ENCODE results near the gene CD248. TPM values are rescaled to one million over a fixed set of nuclear protein-coding genes. Genes with fewer than 3 reads are reported as not detected.

The CD248 gene
- total RNA-seq, 2 experiments from 2014 or later, result 80.3 to 85.5 TPM

DNA sequence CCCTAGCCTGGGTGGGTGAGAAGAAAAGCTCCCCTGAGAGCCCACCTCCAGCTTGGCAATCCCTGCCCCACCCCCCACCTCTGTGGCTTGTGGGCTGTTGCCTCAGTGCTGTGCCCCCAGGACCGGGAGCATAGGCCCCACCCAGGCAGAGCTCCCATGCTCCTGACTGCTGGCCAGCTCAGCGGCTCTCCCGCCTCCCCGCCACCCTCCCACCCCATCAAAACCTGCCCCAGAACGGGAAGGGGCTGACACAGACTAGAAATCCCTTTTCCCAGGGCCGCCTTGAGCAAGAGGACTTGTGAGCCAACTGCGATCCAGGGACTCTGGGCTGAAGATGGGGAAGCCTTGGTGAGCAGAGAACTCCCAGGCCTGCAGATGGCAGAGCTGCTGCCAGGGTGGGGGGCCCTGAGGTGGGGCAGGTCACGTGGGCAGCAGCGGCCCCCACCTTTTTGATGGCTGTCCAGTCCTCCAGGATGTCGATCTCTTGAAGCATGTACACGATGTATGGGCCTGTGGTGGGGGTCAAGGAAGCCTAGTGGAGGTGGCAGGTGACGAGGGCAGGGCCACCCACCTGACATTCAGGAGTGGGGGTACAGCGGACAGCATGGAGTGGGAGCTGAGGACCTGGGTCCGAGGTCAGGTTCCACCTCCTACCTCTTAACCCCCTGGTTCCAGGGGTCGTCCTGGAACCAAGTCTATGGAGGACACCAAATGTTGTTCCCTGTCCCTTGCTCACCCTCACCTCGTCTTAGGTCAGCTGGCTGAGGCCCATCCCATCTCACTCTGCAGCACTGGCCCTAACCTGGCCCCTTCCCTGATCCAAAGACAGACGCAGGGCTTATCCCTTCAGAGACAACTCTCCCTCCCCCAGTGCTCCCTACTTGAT, 21.7 kb upstream of the CD248 start:
- POLR2A ChIA-PET, result interaction anchor here (1.1 to 1.7 kb wide), 4 partner anchors 9 to 56 kb away, joined by 3 to 9 read pairs (median 5); partner anchors contain the start of genes B4GAT1 and YIF1A
- H3K4me3 Mint-ChIP-seq, result no peak overlapping the region
- peaks cover 31% of the 10 kb centered on the region for H3K4me1 Mint-ChIP-seq
- no peaks in the 10 kb centered on the region for H3K27me3 Mint-ChIP-seq
- H3K27ac Mint-ChIP-seq, result no peak overlapping the region
- ATAC-seq (ENCODE audit: low read depth) (no peak), DNase-seq (peak; percentile 24)
- H3K9me3 Mint-ChIP-seq, result no peaks in the 10 kb centered on the region
- peaks cover 11% of the 10 kb centered on the region for H3K36me3 Mint-ChIP-seq

DNA sequence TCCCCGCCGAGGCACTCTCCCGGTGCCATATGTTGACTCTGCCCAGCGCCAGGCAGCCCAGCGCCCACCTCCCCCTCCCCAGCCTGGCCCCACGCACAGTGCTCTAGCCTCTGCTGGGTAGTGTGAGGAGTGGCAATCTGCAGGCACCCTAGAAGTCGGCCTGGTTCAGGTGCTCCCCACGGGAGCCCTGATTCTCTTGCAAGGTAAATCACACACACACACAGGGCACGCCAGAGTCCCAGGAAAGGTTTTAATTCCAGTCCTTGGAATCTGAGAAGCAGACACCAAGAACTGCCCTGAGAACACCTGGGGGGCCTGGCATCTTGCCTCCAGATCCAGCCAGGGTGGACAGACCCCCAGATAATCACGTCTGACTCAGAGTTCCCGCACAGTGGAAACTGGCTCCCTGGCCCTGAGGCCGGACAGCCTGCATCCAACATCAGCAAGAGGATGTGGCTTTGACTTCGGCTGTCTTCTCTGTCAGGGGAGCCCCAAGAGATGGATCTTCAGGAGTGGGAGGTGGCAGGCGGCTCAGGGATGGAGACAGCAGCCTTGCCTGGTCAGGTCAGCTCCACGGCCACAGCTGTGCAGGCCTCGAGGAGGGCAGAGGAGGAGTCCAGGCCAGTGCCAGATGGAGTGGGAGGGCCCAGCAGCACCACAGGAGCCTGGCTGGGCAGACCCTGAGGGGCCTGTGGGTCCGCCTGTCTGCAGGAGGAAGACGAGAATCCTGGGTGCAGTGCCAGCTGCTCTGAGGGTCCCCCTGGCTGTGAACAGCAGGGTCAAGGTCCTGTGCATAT, 20.5 kb upstream of the CD248 start:
- POLR2A ChIA-PET, result interaction anchor here (0.5 to 8.7 kb wide), 9 partner anchors 7 to 320 kb away, joined by 3 to 94 read pairs (median 8); partner anchors contain the start of genes B4GAT1, BRMS1, CD248 and YIF1A
- H3K27me3 Mint-ChIP-seq, result no peaks in the 10 kb centered on the region
- ATAC-seq (ENCODE audit: low read depth) (no peak), DNase-seq (peak; percentile 28)
- H3K4me3 Mint-ChIP-seq, result peak overlapping the region; percentile 18
- H3K27ac Mint-ChIP-seq, result peak overlapping the region; percentile 79
- peaks cover 11% of the 10 kb centered on the region for H3K36me3 Mint-ChIP-seq
- no peaks in the 10 kb centered on the region for H3K9me3 Mint-ChIP-seq
- peaks cover 26% of the 10 kb centered on the region for H3K4me1 Mint-ChIP-seq

DNA sequence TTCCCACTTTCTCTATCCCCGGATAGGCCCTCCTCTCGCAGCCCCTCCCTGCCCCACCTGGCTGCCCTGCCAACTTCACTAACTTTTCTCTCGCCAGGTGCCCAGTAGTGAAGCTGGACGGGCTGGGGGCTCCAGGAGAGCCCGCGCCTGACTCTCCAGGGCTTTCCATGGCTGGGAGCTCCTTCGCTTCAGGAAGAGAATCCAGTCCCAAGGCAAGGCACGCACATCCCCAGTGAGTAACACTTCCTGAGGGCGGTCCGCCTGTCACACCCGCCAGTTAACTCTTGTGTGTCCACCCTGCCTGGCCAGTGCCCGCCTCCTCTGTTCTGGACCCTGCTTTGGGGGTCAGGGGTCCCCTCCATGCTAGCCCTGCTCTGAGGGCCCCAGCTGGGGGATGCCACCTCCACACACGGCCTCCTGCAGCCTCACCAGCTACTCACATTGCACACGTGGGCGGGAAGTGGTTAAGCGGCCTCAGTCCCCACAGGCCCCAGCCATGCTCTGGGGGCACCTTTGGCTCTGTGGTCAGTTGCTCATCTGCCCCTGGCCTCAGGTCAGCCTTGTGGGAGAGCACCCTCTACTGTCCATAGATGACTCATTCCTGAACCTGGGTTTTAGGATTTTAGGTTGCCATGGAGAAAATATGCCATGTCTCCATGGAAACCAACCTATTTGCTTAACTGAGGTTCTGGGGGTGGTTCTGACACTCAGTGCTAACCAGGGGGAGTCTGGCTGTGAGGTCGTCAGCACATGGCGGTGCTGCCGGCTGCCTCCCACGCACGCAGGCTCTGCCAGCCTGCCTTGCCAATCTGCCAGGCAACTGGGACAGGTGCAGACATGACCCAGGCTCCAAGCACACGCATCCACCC, 19.6 kb upstream of the CD248 start, which contains the start of gene RIN1:
Gene RIN1, minus strand, starts transcription at position 201 of the 869 bp plus-strand sequence. Its CDS starts 32 bp downstream, at position 169.
- H3K9me3 Mint-ChIP-seq, result no peaks in the 10 kb centered on the region
- H3K4me1 Mint-ChIP-seq, result peaks cover 26% of the 10 kb centered on the region
- peak within 1 kb of the TSS; percentile 79 for H3K27ac Mint-ChIP-seq
- no peaks in the 10 kb centered on the region for H3K27me3 Mint-ChIP-seq
- peaks cover 7% of the 10 kb centered on the region for H3K36me3 Mint-ChIP-seq
- DNase-seq (peak; percentile 77), ATAC-seq (ENCODE audit: low read depth) (peak; percentile 76)
- H3K4me3 Mint-ChIP-seq, result peak within 1 kb of the TSS; percentile 70
- POLR2A ChIA-PET, result interaction anchor here (0.8 to 8.7 kb wide), 8 partner anchors 8 to 48 kb away, joined by 3 to 94 read pairs (median 9); partner anchors contain the start of genes BRMS1, CD248, SLC29A2 and YIF1A

DNA sequence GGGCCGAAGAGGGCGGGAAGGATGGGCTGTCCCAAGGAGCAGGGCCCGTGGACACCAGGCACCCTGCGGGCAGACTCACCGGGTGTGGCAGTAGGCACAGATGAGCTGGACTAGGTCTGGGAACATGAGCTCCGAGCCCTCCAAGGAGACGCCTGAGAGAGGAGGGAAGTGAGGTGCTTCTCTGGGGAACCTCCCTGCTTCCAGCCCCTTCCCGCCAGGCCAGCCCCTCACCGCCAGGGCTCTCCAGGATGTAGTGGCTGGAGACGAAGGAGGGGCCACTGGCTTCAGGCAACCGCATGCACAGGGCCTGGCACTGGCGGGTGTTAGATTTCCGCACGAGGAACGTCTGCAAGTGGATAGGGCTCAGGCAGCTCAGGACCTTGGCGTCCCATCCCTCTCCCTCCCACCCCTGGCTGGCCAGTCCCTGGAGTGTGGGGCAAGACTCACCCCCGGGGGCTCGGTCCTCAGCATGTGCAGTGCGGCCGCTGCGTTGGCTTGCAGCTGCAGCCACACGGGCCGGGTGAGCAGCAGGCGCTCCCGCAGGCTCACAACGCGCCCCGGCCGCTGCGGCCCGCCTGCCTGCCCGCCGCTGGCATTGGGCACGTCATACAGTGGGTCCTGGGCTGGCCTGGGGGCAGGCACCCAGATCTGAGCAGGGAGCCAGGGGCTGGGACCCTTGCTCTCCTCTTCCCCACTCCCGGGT, 18.8 kb upstream of the CD248 start:
- DNase-seq, result no peak
- H3K27ac Mint-ChIP-seq, result peak overlapping the region; percentile 79
- peak; percentile 7 for ATAC-seq (ENCODE audit: low read depth)
- H3K9me3 Mint-ChIP-seq, result no peaks in the 10 kb centered on the region
- H3K27me3 Mint-ChIP-seq, result no peaks in the 10 kb centered on the region
- peaks cover 5% of the 10 kb centered on the region for H3K36me3 Mint-ChIP-seq
- peak overlapping the region; percentile 70 for H3K4me3 Mint-ChIP-seq
- POLR2A ChIA-PET, result interaction anchor here (0.8 to 8.7 kb wide), 8 partner anchors 9 to 47 kb away, joined by 3 to 94 read pairs (median 9); partner anchors contain the start of genes BRMS1, CD248, SLC29A2 and YIF1A
- peaks cover 26% of the 10 kb centered on the region for H3K4me1 Mint-ChIP-seq

DNA sequence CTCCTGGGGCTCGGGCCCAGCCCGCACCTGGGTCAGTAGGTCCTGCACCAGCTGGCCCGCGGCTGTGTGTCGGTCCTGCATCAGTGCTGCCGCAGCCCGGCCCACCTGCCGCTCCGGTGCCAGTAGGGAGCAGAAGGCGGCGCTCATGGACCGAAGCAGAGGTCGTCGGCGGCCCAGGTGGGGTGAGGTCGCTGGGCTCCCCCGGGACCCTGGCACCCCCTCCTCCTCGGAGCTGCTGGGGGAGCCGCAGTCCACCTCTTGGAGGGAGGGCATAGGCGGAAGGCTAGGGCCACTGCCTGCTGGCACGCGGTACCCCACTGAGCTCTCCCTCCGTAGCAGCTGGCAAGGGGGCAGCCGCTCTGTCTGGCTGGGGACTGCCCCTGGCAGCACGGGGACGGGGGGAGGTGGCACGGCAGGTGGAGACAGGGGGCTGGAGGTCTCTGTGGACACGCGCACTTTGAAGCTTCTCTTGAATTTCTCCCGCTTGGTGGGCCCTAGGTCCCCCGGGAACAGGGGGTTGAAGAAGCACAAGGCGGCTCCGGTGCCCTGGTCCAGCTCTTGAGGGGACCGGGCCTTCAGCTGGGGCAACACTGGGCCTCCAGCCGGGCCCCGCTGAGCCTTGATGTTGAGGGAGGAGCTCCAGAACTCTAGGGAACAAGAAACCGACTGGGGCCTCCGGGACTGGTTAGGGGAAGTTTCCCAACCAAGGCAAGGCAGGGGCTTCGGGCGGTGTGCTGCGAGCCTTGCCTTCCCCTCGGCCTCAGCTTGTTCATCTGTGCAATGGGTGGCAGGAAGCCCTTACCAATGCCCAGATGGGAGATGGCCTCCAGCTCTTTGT, 18.0 kb upstream of the CD248 start:
- POLR2A ChIA-PET, result interaction anchor here (0.7 to 8.7 kb wide), 8 partner anchors 8 to 46 kb away, joined by 3 to 94 read pairs (median 9); partner anchors contain the start of genes BRMS1, CD248, SLC29A2 and YIF1A
- Mint-ChIP-seq H3K36me3 (peaks cover 5% of the 10 kb centered on the region), H3K27ac (no peak overlapping the region), H3K4me3 (no peak overlapping the region), H3K4me1 (peaks cover 26% of the 10 kb centered on the region), H3K9me3 (no peaks in the 10 kb centered on the region), H3K27me3 (no peaks in the 10 kb centered on the region)
- DNase-seq (peak; percentile 45), ATAC-seq (ENCODE audit: low read depth) (no peak)

DNA sequence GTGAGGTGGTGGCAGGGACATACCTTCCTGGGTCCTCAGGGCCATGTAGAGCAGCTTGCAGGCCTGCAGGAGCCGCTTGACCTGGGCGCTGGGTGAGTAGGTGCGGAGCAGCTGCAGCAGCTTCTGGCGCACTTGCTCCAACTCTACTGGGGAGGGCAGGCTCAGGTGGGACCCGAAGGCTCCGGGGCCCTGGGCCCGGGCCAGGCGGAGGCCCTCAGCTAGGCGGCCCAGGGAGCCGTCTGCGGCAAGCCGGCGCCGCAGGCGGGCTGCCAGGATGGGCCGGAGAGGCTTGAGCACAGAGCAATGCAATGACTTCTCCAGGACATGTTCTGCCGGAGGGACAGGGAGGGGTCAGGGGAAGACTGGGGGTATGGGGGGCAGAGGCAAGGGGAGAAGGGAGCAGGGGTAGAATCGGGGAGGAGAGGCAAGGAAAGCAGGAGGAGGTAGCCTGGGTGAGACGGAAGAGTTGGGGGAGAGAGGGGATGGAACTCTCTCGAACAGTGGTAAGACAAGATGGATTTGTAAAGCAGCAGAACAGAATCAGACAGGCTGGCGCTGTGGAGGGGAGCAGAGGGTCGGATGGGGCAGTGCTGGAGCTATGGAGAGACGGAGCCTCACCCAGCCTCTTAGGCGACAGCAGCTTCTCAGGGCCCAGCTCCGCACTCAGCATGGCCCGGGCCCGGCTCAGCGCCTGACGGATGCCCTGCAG, 17.2 kb upstream of the CD248 start:
- POLR2A ChIA-PET, result interaction anchor here (0.7 to 8.7 kb wide), 5 partner anchors 10 to 45 kb away, joined by 3 to 94 read pairs (median 10); partner anchors contain the start of genes CD248, SLC29A2 and YIF1A
- Mint-ChIP-seq H3K9me3 (no peaks in the 10 kb centered on the region), H3K36me3 (peaks cover 2% of the 10 kb centered on the region), H3K4me3 (no peak overlapping the region), H3K27me3 (no peaks in the 10 kb centered on the region), H3K27ac (peak overlapping the region; percentile 33), H3K4me1 (peaks cover 26% of the 10 kb centered on the region)
- no peak for ATAC-seq (ENCODE audit: low read depth)
- no peak for DNase-seq

DNA sequence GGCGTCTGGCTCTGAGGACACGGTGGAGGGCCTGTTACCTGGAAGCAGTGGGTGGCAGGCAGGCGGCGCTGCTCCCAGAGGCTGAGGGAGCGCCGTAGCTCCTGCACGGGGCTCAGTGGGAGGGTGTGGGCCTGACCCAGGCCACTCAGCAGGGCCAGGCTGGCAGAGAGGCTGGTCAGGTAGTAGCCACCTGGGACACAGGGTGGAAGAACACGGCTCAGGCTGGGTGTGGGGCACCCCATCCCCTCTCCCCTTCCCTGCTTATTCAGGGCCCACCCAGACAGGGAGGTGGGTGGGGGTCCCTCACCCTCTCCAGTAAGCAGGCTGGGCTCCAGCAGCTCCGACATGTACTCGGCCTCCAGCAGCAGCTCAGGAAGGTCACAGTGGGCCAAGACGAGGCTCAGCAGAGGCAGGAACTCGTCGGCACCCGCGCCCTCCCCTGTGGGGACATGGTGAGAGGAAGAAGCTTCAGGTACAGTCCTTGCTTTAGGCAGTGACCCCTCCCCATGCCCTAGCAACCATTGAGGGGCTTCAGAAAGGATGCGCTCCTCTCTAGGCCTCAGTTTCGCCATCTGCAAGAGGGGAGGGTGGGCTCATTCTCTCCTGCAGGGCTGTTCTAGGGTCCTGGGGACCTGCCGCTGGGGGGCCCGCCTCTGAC, 16.5 kb upstream of the CD248 start:
- POLR2A ChIA-PET, result interaction anchor here (2.3 to 8.7 kb wide), 3 partner anchors 16 to 21 kb away, joined by 10 to 94 read pairs (median 32); partner anchors contain the start of gene CD248
- peaks cover 25% of the 10 kb centered on the region for H3K4me1 Mint-ChIP-seq
- no peaks in the 10 kb centered on the region for H3K36me3 Mint-ChIP-seq
- peak; percentile 30 for DNase-seq
- H3K9me3 Mint-ChIP-seq, result no peaks in the 10 kb centered on the region
- ATAC-seq (ENCODE audit: low read depth), result no peak
- no peaks in the 10 kb centered on the region for H3K27me3 Mint-ChIP-seq
- no peak overlapping the region for H3K4me3 Mint-ChIP-seq
- no peak overlapping the region for H3K27ac Mint-ChIP-seq

DNA sequence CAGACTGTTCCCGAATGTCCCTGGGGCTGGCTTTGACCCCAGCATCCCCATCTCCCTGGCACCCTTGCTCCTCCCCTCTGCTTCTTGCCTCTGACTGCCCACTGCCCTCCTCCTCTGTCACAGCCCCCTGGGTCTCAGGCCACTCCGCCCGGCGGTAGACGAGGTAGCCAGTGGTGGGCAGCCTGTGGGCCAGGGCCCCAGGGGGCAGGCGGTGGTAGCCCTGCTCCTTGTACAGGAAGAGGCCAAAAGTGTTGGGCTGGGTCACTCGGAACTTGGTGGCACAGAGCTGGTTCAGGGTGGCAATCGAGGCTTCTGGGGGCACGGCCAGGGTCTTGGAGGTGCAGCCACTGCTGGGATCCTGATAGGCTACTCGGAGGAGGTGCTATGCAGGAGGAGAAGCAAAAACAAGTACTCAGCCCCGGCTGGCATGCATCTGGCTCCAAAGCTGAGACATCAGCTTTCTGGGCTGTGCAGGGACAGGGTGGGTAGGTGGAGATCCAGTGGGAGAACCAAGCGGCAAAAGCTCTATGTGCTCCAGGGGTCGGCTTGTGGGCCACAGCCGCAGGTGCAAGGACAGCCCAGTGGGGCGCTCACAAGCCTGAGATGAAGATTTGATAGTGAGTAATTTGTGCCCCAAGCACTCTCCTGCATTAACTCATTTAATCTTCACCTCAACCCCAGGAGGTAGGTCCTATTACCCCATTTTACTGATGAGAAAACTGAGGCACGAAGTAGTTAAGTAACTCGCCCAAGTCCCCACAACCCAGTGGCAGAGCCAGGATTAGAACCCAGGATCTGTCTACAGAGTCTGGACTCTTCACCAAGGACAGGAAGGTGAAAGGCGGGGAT, 15.8 kb upstream of the CD248 start:
- Mint-ChIP-seq H3K4me1 (peaks cover 30% of the 10 kb centered on the region), H3K27me3 (no peaks in the 10 kb centered on the region), H3K36me3 (no peaks in the 10 kb centered on the region), H3K27ac (no peak overlapping the region), H3K4me3 (no peak overlapping the region), H3K9me3 (no peaks in the 10 kb centered on the region)
- POLR2A ChIA-PET, result interaction anchor here (2.3 to 8.7 kb wide), 2 partner anchors 15 to 20 kb away, joined by 10 to 94 read pairs; partner anchors contain the start of gene CD248
- ATAC-seq (ENCODE audit: low read depth) (no peak), DNase-seq (peak; percentile 28)

DNA sequence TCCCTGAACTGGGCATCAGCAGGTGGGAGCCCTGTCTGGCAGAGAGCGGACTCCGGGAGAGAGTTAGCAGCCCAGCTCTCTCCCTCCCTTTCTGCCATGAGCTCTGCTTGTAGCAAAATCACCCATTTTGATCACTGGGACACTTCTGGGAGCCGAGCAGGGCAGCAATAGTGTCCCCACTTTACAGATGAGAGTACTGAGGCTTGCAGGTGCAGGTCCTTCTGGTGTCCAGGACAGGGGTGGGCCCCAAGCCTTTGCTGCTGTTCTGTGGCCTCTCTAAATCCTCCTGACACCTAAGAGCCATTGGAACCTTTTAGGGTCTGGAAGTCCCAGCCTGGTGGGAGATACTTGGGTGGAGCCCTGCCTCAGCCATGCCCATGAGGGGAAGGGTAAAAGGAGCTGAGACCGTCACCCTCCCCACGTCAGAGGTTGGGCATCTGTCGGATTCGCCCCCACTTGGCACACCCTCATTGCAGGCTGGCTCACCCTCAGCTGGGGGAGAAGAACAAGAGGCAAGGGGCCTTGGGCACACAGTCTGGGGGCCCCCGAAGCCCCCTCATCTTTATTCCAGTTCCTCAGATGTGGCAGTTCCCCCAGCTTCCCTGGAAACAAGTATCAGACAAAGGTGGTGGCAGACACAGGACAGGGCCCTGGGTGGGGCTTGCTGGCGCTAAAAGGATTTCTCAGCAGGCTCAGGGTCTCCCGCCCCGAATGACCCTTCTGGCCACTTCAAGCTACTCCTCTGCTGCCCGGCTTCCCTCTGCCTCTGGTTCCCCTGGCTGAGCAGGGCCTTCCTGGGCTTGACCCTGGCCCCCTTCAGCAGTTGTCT, 14.9 kb upstream of the CD248 start:
- DNase-seq (peak; percentile 27), ATAC-seq (ENCODE audit: low read depth) (no peak)
- no peak overlapping the region for H3K4me3 Mint-ChIP-seq
- POLR2A ChIA-PET, result interaction anchor here (2.3 to 8.7 kb wide), 2 partner anchors 14 to 19 kb away, joined by 10 to 94 read pairs; partner anchors contain the start of gene CD248
- H3K4me1 Mint-ChIP-seq, result peaks cover 28% of the 10 kb centered on the region
- no peaks in the 10 kb centered on the region for H3K27me3 Mint-ChIP-seq
- H3K36me3 Mint-ChIP-seq, result no peaks in the 10 kb centered on the region
- H3K9me3 Mint-ChIP-seq, result no peaks in the 10 kb centered on the region
- H3K27ac Mint-ChIP-seq, result no peak overlapping the region
